HepG2 (cell line): ENCODE measurements around the gene XAB2. TPM values are rescaled to one million over a fixed set of nuclear protein-coding genes. Genes with fewer than 3 reads are reported as not detected.
A peak's percentile ranks its signal among the peaks of the same experiment; 100 is the strongest.

Experiments used
- AKAP8 ChIP-seq: sonication (generic); formaldehyde crosslinking; IDR thresholded peaks from 2 replicates; pipeline ENCODE4 v1.5.1; 2020; ENCODE audit warnings: mild to moderate bottlenecking, missing genetic modification reagents
- ARID4A ChIP-seq: sonication (generic); formaldehyde crosslinking; IDR thresholded peaks from 2 replicates; pipeline ENCODE4 v1.5.0; 2020; ENCODE audit warnings: mild to moderate bottlenecking, missing genetic modification reagents, borderline replicate concordance
- MXD3 ChIP-seq: IDR thresholded peaks from 2 replicates; pipeline ENCODE4 v1.6.1; 2016; ENCODE audit warnings: mild to moderate bottlenecking, missing biosample characterization, missing genetic modification reagents
- NPAS2 ChIP-seq: sonication (generic); formaldehyde crosslinking; IDR thresholded peaks from 2 replicates; pipeline ENCODE4 v1.8.0; 2022; ENCODE audit warnings: mild to moderate bottlenecking, missing genetic modification reagents, borderline replicate concordance
- RAD51 ChIP-seq: fragments of 450-650 bp; IDR thresholded peaks from 2 replicates; pipeline ENCODE4 v1.6.1; 2016; ENCODE audit warnings: borderline replicate concordance
- TFAP4 ChIP-seq: sonication (generic); IDR thresholded peaks from 2 replicates; pipeline ENCODE4 v1.6.1; 2016; ENCODE audit warnings: low read depth, borderline replicate concordance
- ZBTB39 ChIP-seq: sonication (generic); formaldehyde crosslinking; IDR thresholded peaks from 2 replicates; pipeline ENCODE4 v1.5.0; 2020; ENCODE audit warnings: missing genetic modification reagents
- ZFP36 ChIP-seq: fragments of 150-350 bp; IDR thresholded peaks from 2 replicates; pipeline ENCODE4 v1.6.1; 2018; ENCODE audit warnings: borderline replicate concordance, low read length, low read depth; ENCODE audit not compliant: partially characterized antibody
- ZNF317 ChIP-seq: sonication (generic); formaldehyde crosslinking; IDR thresholded peaks from 2 replicates; pipeline ENCODE4 v1.5.0; 2020; ENCODE audit warnings: mild to moderate bottlenecking, missing genetic modification reagents
- ZNF318 ChIP-seq: sonication (generic); formaldehyde crosslinking; IDR thresholded peaks from 2 replicates; pipeline ENCODE4 v1.4.0; 2020; ENCODE audit warnings: mild to moderate bottlenecking, missing genetic modification reagents
- ZNF772 ChIP-seq: sonication (generic); formaldehyde crosslinking; IDR thresholded peaks from 2 replicates; pipeline ENCODE4 v1.5.0; 2020; ENCODE audit warnings: mild to moderate bottlenecking, missing genetic modification reagents
- ZNF841 ChIP-seq: sonication (generic); formaldehyde crosslinking; IDR thresholded peaks from 2 replicates; pipeline ENCODE4 v1.8.1; 2023; ENCODE audit warnings: missing genetic modification reagents, borderline replicate concordance
- polyA plus RNA-seq, 8 experiments: library from polyadenylated mRNA; depleted of rRNA in 3 of 8; stranded (reverse) in 7 of 8; unstranded in 1 of 8; fragments of >200 nt; fragmentation: Illumina TruSeq in 4 of 8; extraction: Trizol in 4 of 8; gene quantifications; 2 replicates each; pipeline versions ENCODE4 v1.2.1 to v1.2.3, GENCODE V29; 2011 to 2016; ENCODE audit warnings: low read depth in 4 of 8, missing spikeins in 1 of 8, mixed read lengths in 1 of 8; ENCODE audit not compliant: insufficient read depth in 1 of 8
- total RNA-seq, 5 experiments: library from RNA; depleted of rRNA; stranded (reverse); fragments of >200 nt; fragmentation: Illumina TruSeq; extraction: Trizol; gene quantifications; 2 replicates each; pipeline ENCODE4 v1.2.3, GENCODE V29; 2016; ENCODE audit warnings: low read depth in 1 of 5

The XAB2 gene
- total and polyA plus RNA-seq, 2 of the 13 experiments (the other 11 are each of a cell fraction or from before 2014, with no cell fraction given): 6.2 to 23.9 TPM

- TF ChIP-seq ZBTB39 (CRISPR knock-in tag): no peak
- TF ChIP-seq ZFP36: no peak
- TF ChIP-seq TFAP4: no peak
- 0 out of 2 replicates have a peak, but pooled peaks have one; percentile 24 for TF ChIP-seq AKAP8 (CRISPR knock-in tag)
- 0 out of 2 replicates have a peak, but pooled peaks have one; percentile 43 for TF ChIP-seq ZNF317 (CRISPR knock-in tag)
- TF ChIP-seq NPAS2 (CRISPR knock-in tag): no peak
- TF ChIP-seq MXD3 (CRISPR knock-in tag): no peak
- no peak for TF ChIP-seq RAD51
- TF ChIP-seq ARID4A: peak; percentile 82
- no peak for TF ChIP-seq ZNF318 (CRISPR knock-in tag)
- no peak for TF ChIP-seq ZNF841 (CRISPR knock-in tag)
- TF ChIP-seq ZNF772: peak; percentile 50; the same call in 1 of the 2 replicates
These were observed 7.5 kb upstream of the XAB2 start, which contains the start of gene STXBP2 (continued) for GRCh38 chr19:7636691-7637373.
